ENCODE data around the gene STXBP6.

GRCh38 chr14:24880689-24881088, 169.3 kb downstream of the STXBP6 start:
- TF ChIP-seq CTCF (IDR thresholded peaks at IDR 0.05) (no peak), POLR2A (IDR thresholded peaks at IDR 0.05) (no peak)

Data from body of pancreas (tissue), 4 donors.